Right lung (tissue), 10 donors: ENCODE data around the gene SPOCK3. TPM values are rescaled to one million over a fixed set of nuclear protein-coding genes. Genes with fewer than 3 reads are reported as not detected.
"Not testable (repeated sequence)": the region's sequence is repeated elsewhere in the genome, so short reads cannot be mapped to it uniquely, and the experiment has no call there.

Experiments
- DNase-seq, 2 donors: peaks; one replicate each; pipeline ENCODE4 v3.0.0-alpha.2; 2013
- long read RNA-seq, 8 donors: transcript quantifications; one replicate each; lab custom pipeline, GENCODE V29; 2026
- polyA plus RNA-seq, 5 donors: library from polyadenylated mRNA; unstranded; fragments of 120-200 nt; gene quantifications; one replicate each; pipeline versions ENCODE4 v1.2.1 to v1.2.3, GENCODE V29; 2013; ENCODE audit warnings: inconsistent platforms in 1 of 5, low replicate concordance in 1 of 5; ENCODE audit not compliant: insufficient read length in 5 of 5, insufficient read depth in 1 of 5

The SPOCK3 gene
- polyA plus RNA-seq = 1 to 10 TPM in 3 of 5 donors, under 1 TPM in 2; 0.56 to 2.6 (median 1.8) TPM
- long read RNA-seq, donor 1 = 0 reads
- long read RNA-seq, donor 2 = 0 reads
- long read RNA-seq, donor 3 = 0 reads
- long read RNA-seq, donor 4 = 0 reads
- long read RNA-seq, donor 5 = 0 reads
- long read RNA-seq, donor 6, partial matches to known transcripts = 0 of 1 reads
- long read RNA-seq, donor 6, other reads (novel, unspliced or antisense) = 0 of 1 reads
- long read RNA-seq, donor 7 = 0 reads
- long read RNA-seq, donor 8, partial matches to known transcripts = 0 of 1 reads
- long read RNA-seq, donor 8, other reads (novel, unspliced or antisense) = 0 of 1 reads

DNA sequence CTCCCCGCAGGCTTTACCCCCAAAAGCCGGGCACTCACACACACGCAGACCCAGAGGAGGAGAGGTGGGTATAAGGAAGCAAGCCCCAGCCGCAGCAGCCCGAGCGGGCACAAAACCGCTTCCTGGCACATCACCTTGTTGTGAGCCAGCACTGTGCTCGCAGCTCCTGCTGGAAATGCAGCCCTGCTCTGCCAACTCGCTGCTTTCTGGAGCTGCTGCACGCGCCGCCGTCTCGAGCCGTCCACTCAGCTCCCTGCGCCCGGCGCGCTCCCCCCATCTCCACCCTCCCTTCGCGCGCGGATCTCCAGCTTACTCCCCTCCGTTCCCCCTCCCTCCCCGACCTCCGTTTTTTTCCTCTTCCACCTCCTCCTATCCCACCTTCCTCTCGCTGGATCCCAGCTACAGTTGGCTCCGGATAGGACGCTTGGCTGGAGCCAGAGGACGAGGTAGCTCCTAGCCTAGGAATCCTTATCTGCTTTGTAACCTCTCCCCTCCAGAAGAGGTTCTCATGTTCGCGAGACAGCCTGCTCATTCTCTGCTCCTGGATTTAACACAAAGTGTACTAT lies at the start of gene SPOCK3:
Gene SPOCK3, minus strand, starts transcription at position 179 of the 566 bp plus-strand sequence.
- peak; percentile 24 for DNase-seq

DNA sequence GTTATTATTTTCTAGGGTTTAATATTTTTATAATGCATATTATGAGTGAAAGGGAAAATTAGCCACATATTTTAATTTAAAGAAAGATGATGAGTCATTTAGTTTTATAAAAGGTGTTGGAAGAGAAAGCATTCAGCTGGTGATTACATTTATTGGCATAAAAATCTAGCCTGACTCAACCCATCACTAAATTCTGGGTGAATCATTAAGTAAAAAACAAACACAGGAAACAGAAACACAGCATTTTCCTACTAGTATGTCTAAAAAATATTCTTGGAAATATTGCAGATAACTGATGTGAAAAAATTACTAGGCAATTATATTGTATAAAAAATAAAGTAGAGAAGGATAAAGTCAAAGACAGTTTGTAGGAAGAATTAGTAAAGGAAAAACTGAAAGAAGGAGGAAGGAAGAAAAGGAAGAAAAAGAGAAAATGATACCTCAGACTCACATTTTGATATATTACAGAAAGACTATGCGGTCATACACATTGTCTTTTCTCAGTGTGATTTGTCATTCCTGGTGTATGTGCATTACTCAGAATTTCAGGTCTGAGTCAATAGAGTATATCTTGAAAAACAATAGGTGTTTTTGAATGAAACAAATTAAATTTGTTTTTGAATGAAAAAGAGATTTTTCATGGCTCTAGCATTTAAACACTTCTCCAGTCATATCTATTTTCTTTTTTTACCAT lies 48.0 kb upstream of the SPOCK3 start:
- no peak for DNase-seq

DNA sequence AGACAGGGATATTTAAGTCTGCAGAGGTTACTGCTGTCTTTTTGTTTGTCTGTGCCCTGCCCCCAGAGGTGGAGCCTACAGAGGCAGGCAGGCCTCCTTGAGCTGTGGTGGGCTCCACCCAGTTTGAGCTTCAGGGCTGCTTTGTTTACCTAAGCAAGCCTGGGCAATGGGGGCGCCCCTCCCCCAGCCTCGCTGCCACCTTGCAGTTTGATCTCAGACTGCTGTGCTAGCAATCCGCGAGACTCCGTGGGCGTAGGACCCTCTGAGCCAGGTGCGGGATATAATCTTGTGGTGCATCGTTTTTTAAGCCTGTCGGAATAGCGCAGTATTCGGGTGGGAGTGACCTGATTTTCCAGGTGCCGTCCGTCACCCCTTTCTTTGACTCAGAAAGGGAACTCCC lies 47.3 kb upstream of the SPOCK3 start:
- not testable (repeated sequence) for DNase-seq

DNA sequence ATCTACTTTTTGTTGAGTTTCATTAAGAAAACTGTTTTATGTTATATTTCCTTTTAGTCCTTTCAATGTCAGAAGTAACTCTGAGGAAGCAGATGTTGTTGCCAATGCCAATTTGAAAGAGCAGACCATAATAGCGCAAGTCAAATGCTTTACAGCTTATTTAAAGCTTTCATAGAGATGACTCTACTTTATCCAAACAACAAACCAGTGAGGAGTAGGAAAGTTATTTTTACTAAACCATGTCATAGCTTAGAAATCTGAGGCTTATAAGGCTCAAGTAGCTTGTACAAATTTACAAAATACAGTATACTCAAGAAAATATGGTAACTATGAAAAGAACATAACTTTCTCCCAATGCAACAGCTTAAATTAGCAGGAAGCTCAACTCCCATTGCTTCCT lies 40.1 kb upstream of the SPOCK3 start:
- no peak for DNase-seq

DNA sequence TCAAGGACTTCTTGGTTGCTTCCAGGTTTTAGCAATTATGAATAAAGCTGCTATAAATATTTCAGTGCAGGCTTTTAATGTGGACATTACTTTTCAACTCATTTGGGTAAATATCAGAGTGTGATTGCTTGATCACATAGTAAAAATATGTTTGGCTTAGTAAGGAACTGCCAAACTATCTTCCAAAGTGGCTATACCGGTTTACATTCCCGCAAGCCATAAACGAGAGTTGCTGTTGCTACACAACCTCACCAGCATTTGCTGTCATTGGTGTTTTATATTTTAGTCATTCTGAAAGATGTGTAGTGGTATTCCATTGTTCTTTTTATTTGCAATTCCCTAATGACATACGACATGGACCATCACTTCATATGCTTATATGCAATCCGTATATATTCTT lies 30.9 kb upstream of the SPOCK3 start:
- no peak for DNase-seq

DNA sequence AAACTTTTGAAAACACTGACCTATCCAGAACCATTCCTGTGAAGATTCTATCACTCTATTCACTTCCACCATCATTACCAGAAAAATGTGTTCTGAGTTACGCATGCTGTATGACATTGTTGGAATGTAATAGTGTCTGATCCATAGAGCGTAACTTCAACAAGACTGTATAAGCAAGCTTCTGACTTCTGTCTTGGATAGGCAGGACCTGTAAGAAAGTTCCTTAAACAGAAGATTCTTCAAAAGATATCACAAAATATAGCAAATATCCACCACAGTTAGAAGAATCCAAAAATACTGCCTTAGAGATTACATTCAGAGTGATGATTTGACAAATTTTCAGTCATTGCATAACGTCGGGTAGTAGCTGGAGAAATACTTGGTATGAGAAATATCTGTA lies 14.0 kb upstream of the SPOCK3 start:
- no peak for DNase-seq

DNA sequence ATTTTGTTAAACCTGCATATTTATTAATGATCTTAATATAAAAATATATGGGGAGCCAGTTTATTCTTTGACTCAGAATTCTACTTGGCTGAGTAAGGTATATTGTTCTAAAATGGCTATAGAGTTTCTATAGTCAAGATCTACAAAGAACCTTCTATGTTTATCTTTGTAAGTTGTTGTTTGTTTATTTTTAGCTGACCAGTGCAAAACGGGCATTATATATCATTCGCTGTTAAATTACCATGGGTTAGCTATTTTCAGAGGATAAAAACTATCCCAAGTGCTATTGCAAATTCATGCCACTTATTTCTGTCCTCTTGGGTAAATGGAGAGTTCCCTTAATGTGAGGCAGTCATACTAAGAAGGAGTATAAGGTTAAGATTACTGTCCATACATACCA lies 5.3 kb upstream of the SPOCK3 start:
- DNase-seq = no peak

DNA sequence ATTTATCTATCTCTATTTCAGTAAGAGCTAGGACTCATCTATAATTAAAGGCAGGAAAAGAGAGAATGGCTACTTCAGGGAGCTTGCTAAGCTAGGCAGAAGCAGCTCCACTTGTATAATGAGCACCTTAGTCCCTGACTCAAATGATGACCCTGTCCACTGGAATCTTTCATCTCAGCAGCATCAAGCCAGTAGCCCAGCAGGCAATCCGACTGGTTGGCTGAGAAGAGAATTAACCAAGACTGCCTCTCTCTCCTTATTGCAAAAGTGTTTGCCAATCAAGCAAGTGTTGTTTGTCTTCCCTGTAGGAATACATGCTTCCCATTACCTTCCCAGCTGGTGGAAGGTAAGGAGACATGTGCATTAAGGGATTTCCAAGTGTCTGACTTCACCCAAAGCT lies 3.9 kb upstream of the SPOCK3 start:
- no peak for DNase-seq

DNA sequence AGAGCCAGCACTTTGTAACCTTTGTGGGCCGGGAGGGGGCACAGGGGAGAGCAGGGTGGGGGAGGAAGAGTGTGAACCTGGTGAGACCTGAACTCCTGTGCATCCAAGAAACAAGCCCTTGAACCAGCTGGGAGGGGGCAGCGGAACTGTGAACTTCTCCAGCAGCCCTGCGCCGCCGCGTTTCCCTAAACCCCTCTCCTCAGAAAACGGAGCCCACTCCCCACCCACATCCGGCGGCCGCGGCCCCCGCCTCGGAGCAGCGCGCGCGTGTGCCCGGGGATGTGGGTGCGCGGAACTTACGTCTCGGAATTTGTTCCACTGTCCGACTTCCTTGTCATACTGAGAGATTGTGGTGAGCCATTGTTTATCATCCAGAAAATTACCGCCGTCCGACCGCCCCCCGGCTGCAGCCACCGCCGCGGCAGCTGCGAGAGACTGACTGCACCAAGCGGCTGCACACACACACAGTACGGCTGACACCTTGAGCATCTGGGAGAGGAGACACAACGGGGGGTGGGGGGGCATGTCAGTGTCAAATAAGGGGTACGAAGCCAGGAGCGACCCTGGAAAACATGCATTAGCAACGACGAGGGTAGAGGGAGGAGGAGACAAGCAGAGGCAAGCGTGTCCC lies 494 bp downstream of the SPOCK3 start:
- peak in 1 of 2 donors; percentile 1 for DNase-seq

DNA sequence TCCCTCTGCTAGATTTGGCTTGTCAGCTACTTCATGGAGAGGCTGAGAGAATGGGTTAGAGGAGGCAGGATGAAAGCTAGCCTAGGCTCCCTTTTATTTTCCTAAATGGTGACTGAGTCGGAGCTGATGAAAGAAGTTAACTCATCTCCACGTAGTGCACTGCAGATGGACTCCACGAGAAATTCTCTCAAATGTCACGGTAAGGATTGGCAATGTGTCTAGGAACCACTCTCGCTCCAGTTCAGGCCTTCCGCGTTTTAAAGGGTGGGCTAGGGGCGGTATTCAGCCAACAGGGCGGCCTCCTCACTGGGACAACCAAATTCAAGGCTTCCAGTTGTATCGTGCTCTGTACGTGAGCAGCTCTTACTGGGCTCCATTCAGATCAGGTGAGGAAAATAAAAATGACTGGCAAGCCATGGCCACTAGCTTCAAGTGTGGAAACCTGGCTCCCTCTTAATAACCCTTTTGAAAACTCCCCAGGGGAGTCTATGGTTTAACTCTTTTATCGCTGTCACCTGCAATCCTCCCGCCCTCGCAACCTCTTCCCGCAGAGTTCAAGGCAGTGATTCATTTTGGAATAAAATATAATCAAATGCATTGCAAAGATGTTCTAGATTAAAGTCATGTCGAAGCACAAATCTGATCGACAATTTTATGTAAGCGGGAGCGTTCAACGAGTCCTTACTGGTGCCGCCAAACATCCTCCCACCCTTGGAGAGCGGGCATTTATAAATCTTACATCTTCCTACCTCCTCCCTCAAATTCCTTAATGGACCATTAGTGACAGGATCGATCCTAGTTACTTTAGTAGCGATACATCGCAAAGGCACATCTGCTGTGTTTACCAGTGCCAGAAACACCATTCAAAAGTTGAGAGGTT lies 1.2 kb downstream of the SPOCK3 start:
- peak in 1 of 2 donors; percentile 2 for DNase-seq

DNA sequence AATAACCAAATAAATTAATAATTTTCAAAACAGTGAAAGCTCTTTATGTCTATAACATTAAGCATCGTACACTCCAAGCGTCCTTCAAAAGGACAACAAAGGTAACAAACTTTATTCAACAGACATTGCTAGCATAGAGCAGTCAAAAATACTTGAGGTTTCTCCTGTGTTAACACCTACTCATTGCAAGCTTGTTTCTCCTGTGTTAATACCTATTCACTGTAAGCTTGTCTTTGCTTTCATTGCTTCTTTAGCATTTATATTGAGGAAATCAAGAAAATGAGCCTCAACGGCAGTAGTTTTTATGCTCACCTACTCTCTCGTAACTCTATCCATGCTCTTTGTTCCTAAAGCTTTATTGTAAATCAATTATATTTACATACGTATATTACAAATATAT lies 3.5 kb downstream of the SPOCK3 start:
- DNase-seq = no peak

DNA sequence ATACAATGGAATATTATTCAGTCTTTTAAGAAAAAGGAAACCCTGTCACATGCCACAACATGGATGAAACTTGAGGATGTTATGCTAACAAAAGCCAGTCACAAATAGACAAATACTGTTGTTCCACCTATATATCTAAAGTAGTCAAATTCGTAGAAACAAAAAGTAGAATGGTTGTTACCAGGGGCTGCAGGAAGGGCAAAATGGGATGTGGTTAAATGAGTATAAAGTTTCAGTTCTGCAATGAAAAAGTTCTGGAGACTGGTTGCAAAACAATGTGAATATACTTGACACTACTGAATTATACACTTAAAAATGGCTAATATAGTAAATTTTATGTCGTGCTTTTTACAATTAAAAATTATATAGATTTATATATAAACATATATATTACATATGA lies 12.2 kb downstream of the SPOCK3 start:
- DNase-seq = no peak

DNA sequence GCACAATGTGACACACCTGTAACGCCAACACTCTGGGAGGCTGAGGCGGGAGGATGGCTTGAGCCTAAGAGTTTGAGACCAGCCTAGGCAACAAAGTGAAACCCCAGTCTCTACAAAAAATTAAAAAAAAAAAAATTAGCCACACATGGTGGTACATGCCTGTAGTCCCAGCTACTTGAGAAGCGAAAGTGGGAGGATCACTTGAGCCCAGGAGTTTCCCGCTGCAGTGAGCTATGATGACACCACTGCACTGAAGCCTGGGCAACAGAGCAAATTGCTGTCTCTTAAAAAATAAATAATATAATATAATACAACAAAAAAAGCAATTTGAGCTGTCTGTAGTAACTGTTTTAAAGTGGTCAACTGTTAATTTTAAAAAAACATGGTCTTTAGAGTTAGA lies 13.2 kb downstream of the SPOCK3 start:
- no peak for DNase-seq

DNA sequence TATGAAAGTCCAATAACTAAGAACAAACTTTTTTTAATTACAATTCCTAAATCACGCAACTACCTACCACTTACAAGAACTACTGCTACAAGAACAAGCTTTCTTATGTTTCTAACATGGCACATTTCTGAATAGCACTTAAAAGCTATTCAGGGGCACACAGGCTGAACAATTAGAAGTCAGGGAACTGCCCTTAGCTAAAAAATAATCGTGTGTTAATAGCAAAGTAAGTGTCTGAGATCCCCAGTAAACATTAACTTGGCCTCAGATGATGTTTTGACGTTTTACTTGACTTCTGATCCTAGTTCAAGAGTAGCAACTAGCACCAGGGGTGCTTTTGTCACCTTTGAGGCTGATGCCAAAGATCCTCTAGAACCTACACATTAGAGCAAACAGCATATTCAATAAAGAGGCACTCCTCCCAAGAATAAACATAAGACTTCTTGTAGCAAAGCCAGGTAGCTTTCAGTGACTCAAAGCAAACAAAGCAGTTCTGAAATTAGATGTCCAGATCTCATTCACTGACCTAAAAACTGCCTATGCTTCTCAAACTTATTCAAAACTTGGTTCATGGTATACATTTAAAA lies 16.2 kb downstream of the SPOCK3 start:
- DNase-seq = peak in 1 of 2 donors; percentile 3

DNA sequence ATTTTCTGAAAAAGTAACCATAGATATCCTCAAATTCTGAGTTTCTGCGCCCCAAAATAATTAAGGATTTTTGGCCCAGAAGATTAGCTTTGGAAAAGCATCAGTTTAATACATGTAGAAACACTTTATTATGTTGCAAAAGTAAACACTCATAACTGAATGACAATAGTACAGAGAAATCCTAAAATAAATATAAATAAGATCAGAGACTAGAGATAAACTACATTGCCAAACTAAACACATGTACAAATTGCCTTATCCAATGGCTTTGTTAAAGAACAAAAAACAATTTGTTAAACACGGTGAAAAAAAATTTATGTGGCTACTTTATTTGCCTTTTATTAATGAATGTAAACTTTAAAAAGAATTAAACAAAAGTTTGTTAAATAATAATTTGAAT lies 17.5 kb downstream of the SPOCK3 start:
- no peak for DNase-seq

DNA sequence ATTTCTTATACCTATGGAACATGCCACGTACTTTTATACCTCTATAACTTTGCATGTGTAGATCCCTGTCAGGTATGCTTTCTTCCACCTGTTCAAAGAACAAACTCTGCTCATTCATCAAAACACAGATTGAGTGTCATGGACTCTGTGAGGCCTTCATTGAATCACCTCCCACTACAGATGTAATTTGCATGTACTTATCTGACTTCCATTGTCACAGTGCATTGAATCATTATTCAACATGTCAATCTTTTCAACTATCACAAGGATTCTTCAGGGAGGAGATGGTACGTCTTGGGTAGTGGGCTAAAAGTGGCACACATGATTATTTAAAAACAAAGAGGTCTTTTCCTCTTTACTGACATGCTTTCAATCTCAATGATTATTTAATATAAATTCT lies 24.1 kb downstream of the SPOCK3 start:
- no peak for DNase-seq

DNA sequence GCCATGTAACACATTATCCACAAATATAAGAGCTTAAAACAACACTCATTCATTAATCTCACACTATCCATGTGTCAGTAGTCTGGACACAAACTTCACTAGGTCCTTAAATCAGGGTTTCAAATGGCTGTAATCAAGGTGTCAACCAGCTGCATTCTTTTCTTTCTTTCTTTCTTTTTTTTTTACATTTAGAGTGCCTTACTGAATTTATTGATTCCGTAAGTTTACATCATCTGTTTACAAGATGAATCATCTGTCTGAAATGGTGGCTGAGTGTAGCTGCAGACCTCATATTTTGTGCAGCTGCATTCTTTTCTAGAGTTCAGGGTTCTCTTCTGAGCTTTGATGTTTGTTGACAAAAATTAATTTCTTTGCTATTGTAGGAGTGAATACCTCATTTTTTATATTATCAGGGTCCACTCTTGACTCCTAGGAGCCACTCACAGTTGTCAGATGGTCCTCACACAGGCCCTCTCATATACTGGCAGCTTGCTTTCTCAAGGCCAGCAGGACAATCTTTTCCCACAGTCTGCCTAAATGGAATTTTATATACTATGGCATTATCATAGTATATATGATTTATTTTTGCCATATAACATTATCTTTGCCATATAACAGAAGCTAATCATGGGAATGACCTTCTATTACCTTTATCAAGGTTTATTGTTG lies 37.8 kb downstream of the SPOCK3 start:
- DNase-seq = no peak

DNA sequence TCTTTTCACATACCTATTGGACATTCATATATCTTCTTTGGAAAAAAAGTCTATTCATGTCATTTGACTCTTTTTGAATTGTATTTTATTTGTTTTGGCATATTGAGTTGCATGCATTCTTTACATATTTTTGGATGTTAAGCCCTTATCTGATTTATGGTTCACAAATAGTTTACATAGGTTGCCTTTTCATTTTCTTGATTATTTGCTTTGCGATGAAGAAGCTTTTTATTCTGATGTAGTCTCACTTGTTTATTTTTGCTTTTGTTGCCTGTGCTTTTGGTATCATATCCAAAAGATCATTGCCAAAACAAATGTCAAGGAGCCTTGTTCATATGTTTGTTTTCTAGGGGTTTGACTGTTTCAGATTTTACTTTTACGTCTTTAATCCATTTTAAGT lies 43.9 kb downstream of the SPOCK3 start:
- no peak for DNase-seq

DNA sequence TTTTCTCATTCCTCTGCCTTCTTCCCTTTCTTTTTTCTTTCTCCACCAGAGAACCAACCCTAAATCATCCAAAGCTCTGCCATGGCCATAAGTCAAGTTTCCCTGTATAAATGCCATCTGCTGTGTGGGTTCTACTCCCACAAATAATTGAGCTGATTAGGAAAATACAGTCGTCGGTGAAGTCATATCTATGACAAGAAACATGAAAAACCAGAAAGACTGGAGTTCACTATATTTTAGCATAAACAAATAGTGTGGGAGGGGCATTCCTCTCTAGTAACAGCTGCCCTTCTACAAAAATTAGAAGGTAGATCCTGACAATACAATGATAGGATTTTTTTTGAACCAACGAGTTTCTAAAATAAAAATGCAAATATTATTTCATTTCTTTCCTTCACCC lies 48.8 kb downstream of the SPOCK3 start:
- DNase-seq = no peak

DNA sequence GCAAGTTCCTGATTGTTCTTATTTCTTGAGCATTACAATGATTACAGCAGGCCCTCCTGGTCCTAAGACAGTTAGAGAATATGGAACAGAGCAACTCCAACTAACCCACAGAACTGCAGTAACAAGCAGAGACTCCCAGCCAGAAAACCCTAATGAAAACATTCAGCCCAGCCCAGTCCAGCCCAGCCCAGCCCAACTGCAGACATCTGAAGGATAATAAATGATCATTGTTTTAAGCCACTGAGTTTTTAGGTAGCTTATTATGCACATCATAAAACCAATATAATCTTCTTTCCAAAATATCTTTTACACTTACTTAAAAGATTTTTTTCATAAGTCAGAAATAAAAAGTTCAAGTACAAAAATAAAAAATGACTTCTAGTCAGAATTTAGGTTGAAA lies 51.3 kb downstream of the SPOCK3 start:
- no peak for DNase-seq

DNA sequence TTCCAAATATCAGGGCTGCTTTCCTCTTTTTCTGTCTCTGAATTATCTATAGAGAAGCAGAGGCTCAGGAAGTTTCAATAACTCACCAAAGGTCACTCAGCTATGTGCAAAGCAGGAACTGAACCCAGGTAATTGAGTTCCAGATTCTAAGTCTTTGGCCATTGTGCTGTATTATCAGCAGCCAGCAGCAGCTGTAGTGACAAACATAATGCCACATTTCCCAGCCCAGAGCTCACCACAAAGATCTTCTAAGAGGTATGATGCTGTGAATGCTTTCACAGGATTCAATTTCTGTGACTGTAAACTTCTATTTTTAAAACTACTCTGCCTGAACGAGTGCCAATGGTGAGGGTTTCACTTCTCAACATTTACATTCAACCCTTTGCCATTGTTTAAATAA lies 56.4 kb downstream of the SPOCK3 start:
- no peak for DNase-seq
